IMR-90 (cell line): ENCODE measurements around the gene STX8. TPM values are rescaled to one million over a fixed set of nuclear protein-coding genes. Genes with fewer than 3 reads are reported as not detected.

Experiments
- ATAC-seq: fragments of 200-7000 bp; cut with Tn5 transposase; 2 replicates; pipeline ENCODE4 v1.9.1; 2020; ENCODE audit warnings: low read depth, mild to moderate bottlenecking, moderate library complexity
- BruUV-seq: library from RNA; stranded (reverse); fragments of 400-500 nt; replicated peaks from 2 replicates; lab custom pipeline; 2021; lab: Mats Ljungman, UMichigan
- CTCF ChIA-PET: fragments of 300-600 bp; formaldehyde crosslinking; extraction: SDS; loops from one replicate; lab custom pipeline; 2021; ENCODE audit warnings: antibody characterized with exemption; lab: Yijun Ruan, JAX
- POLR2A ChIA-PET: fragments of 300-600 bp; sonication (Branson Sonifier 250); formaldehyde crosslinking; loops from one replicate; lab custom pipeline; 2022; ENCODE audit warnings: antibody characterized with exemption; ENCODE audit not compliant: unreplicated experiment; lab: Charles Lee
- DNase-seq: peaks from one replicate; pipeline ENCODE4 v3.0.0; 2013
- H2AFZ ChIP-seq: replicated peaks from 2 replicates; pipeline ENCODE3; 2013; ENCODE audit warnings: low read length, mild to moderate bottlenecking; ENCODE audit not compliant: poor library complexity
- H2AK5ac ChIP-seq: 2 replicates; pipeline ENCODE4 v1.6.1; 2013; ENCODE audit warnings: low read depth, low read length, inconsistent platforms
- H2AK9ac ChIP-seq: replicated peaks from 2 replicates; pipeline ENCODE3; 2013; ENCODE audit warnings: mild to moderate bottlenecking, low read depth, low read length, moderate library complexity; ENCODE audit not compliant: poor library complexity
- H2BK120ac ChIP-seq: 2 replicates; pipeline ENCODE4 v1.6.1; 2013; ENCODE audit warnings: low read depth, low read length, inconsistent platforms
- H2BK15ac ChIP-seq: 3 replicates; pipeline ENCODE4 v1.6.1; 2013; ENCODE audit warnings: low read depth, low read length, inconsistent platforms
- H2BK20ac ChIP-seq: 2 replicates; pipeline ENCODE4 v1.6.1; 2013; ENCODE audit warnings: low read depth, mild to moderate bottlenecking, inconsistent platforms, low read length, moderate library complexity
- H2BK5ac ChIP-seq: 2 replicates; pipeline ENCODE4 v1.6.1; 2013; ENCODE audit warnings: mild to moderate bottlenecking, low read depth, low read length, inconsistent platforms; ENCODE audit not compliant: poor library complexity, severe bottlenecking
- H3K14ac ChIP-seq: replicated peaks from 2 replicates; pipeline ENCODE4 v1.6.1; 2013; ENCODE audit warnings: low read depth, low read length, inconsistent platforms
- H3K18ac ChIP-seq: 2 replicates; pipeline ENCODE4 v1.6.1; 2013; ENCODE audit warnings: low read depth, low read length, control low read depth
- H3K23ac ChIP-seq: 2 replicates; pipeline ENCODE4 v1.6.1; 2013; ENCODE audit warnings: low read depth, low read length, inconsistent platforms
- H3K27ac ChIP-seq: 2 replicates; pipeline ENCODE4 v1.5.1; 2013; ENCODE audit warnings: mild to moderate bottlenecking, control low read depth, low read length; ENCODE audit not compliant: insufficient read depth
- H3K27me3 ChIP-seq: 2 replicates; pipeline ENCODE4 v1.6.1; 2013; ENCODE audit warnings: low read length; ENCODE audit not compliant: control insufficient read depth, insufficient read depth
- H3K36me3 ChIP-seq: 2 replicates; pipeline ENCODE4 v1.6.1; 2013; ENCODE audit warnings: low read length, mixed read lengths; ENCODE audit not compliant: control insufficient read depth, insufficient read depth
- H3K4ac ChIP-seq: 2 replicates; pipeline ENCODE4 v1.6.1; 2013; ENCODE audit warnings: low read depth, low read length, inconsistent platforms
- H3K4me1 ChIP-seq: 2 replicates; pipeline ENCODE4 v1.6.1; 2013; ENCODE audit warnings: low read length, mixed read lengths; ENCODE audit not compliant: control insufficient read depth, insufficient read depth
- H3K4me2 ChIP-seq: 2 replicates; pipeline ENCODE4 v1.6.1; 2013; ENCODE audit warnings: low read depth, mild to moderate bottlenecking, control low read depth, low read length, moderate library complexity
- H3K4me3 ChIP-seq: 2 replicates; pipeline ENCODE4 v1.5.1; 2013; ENCODE audit warnings: low read depth, mild to moderate bottlenecking, control low read depth, low read length, moderate library complexity; ENCODE audit not compliant: insufficient read depth
- H3K56ac ChIP-seq: 2 replicates; pipeline ENCODE4 v1.6.1; 2013; ENCODE audit warnings: low read length, inconsistent platforms; ENCODE audit not compliant: insufficient read depth; ENCODE audit errors: extremely low read depth
- H3K79me1 ChIP-seq, 2 experiments: 2 replicates each; pipeline ENCODE4 v1.6.1; 2013; ENCODE audit warnings: low read length in 2 of 2, inconsistent platforms in 1 of 2, low read depth in 1 of 2
- H3K9ac ChIP-seq: 2 replicates; pipeline ENCODE4 v1.6.1; 2013; ENCODE audit warnings: low read depth, low read length, control low read depth
- H3K9me1 ChIP-seq: 2 replicates; pipeline ENCODE4 v1.6.1; 2013; ENCODE audit warnings: low read length, inconsistent platforms; ENCODE audit not compliant: insufficient read depth
- H3K9me3 ChIP-seq: 2 replicates; pipeline ENCODE4 v1.6.1; 2013; ENCODE audit warnings: low read length; ENCODE audit not compliant: control insufficient read depth, insufficient read depth
- H4K20me1 ChIP-seq: 2 replicates; pipeline ENCODE4 v1.6.1; 2013; ENCODE audit warnings: low read length, inconsistent platforms; ENCODE audit not compliant: insufficient read depth
- H4K5ac ChIP-seq: 2 replicates; pipeline ENCODE4 v1.6.1; 2013; ENCODE audit warnings: mild to moderate bottlenecking, low read depth, low read length, control low read depth
- H4K8ac ChIP-seq, 2 experiments: 2 replicates each; pipeline ENCODE4 v1.6.1; 2013; ENCODE audit warnings: low read depth in 2 of 2, low read length in 2 of 2, control low read depth in 1 of 2, inconsistent platforms in 1 of 2
- H4K91ac ChIP-seq: 2 replicates; pipeline ENCODE4 v1.6.1; 2013; ENCODE audit warnings: low read depth, low read length, inconsistent platforms; ENCODE audit not compliant: insufficient read depth
- BHLHE40 ChIP-seq: fragments of 150-350 bp; IDR thresholded peaks from 2 replicates; pipeline ENCODE4 v1.6.1; 2016; ENCODE audit warnings: mild to moderate bottlenecking, low read depth, low read length
- CEBPB ChIP-seq: IDR thresholded peaks from 2 replicates; pipeline ENCODE4 v1.6.1; 2012; ENCODE audit warnings: low read depth, low read length, improper control_type of control experiment
- RCOR1 ChIP-seq: IDR thresholded peaks from 2 replicates; pipeline ENCODE4 v1.6.1; 2012; ENCODE audit warnings: mild to moderate bottlenecking, low read length, improper control_type of control experiment; ENCODE audit not compliant: insufficient replicate concordance
- USF2 ChIP-seq: fragments of 150-350 bp; IDR thresholded peaks from 2 replicates; pipeline ENCODE4 v1.6.1; 2017; ENCODE audit warnings: mild to moderate bottlenecking, antibody characterized with exemption, low read length, low read depth
- WGBS, 2 experiments: methylation state at CpG; one replicate each; pipeline versions ENCODE4 v1.1.5 to v1.1.7; 2013; ENCODE audit warnings: missing lambda C conversion rate in 2 of 2; ENCODE audit not compliant: insufficient read length in 1 of 2; ENCODE audit errors: extremely low coverage in 2 of 2; 5-methylcytosine and 5-hydroxymethylcytosine counted together
- dilution Hi-C: fragments of 300-500 bp; cut with HindIII; formaldehyde crosslinking; loops from one replicate; pipeline ENCODE4 v1.14.3; 2018; ENCODE audit warnings: low sequenced_read_pairs; ENCODE audit not compliant: unreplicated experiment
- in situ Hi-C: fragments of 300-500 bp; cut with MboI; formaldehyde crosslinking; loops from 3 replicates; pipeline ENCODE4 v1.14.3; 2019; ENCODE audit warnings: low sequenced_read_pairs, inconsistent platforms, mixed read lengths
- intact Hi-C: fragments of 100-400 bp; cut with micrococcal nuclease; formaldehyde crosslinking; loops from 2 replicates; pipeline ENCODE4 v1.10.0; 2022
- polyA plus RNA-seq, 3 experiments: library from polyadenylated mRNA; depleted of rRNA; stranded (reverse); fragments of >200 nt; gene quantifications; 2 replicates each; pipeline ENCODE4 v1.2.3, GENCODE V29; 2012; ENCODE audit warnings: low replicate concordance in 1 of 3
- total RNA-seq: library from RNA; depleted of rRNA; stranded (reverse); fragments of >200 nt; gene quantifications from 2 replicates; pipeline ENCODE4 v1.2.3, GENCODE V29; 2012

Gene STX8
- total and polyA plus RNA-seq, 2 of the 4 experiments (the other 2 are of a cell fraction): 26.5 to 47.0 TPM

DNA sequence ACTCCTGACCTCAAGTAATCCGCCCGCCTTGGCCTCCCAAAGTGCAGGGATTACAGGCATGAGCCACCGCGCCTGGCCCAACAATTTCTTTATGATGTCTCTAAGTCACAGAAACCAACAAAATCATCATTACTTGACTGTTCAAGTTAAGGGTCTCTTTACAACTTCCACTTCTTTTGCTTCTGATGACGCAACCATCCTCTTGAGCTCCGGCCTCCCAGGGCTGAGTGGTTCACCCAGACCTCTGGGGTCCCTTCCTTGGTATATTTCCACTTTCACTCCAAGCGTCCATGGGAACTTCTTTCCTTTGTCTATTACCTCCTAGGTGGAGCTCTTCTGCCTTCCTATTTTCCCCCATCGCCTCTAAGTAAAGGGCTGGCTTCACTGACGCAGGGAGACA lies 300.6 kb downstream of the STX8 start:
- in situ Hi-C loops (no loop called here), dilution Hi-C loops (no loop called here), intact Hi-C loops (loop anchor here (10.0 kb wide), 2 partner anchors 60 to 90 kb away; no protein-coding TSS in a partner anchor)
- no peak overlapping the region for H2BK5ac ChIP-seq
- no peaks in the 10 kb centered on the region for H4K20me1 ChIP-seq
- POLR2A ChIA-PET: no interaction called here
- no peak overlapping the region for H2BK120ac ChIP-seq
- no peak overlapping the region for H3K56ac ChIP-seq
- no peak overlapping the region for H3K23ac ChIP-seq
- H3K9ac ChIP-seq: no peak overlapping the region
- H3K9me3 ChIP-seq: no peaks in the 10 kb centered on the region
- H3K4ac ChIP-seq: no peak overlapping the region
- no peak overlapping the region for H2AFZ ChIP-seq
- H3K18ac ChIP-seq: no peak overlapping the region
- no peak overlapping the region for H2BK15ac ChIP-seq
- 90% methylated on average over 2 of the region's 9 CpGs; no CpG with 5 or more reads in 1 of the 2 experiments for WGBS, 2 experiments
- no peaks in the 10 kb centered on the region for H3K27me3 ChIP-seq
- H3K36me3 ChIP-seq: no peaks in the 10 kb centered on the region
- H3K4me3 ChIP-seq: no peak overlapping the region
- H4K91ac ChIP-seq: no peak overlapping the region
- peak overlapping the region; percentile 50 for H2AK9ac ChIP-seq
- H3K14ac ChIP-seq: no peak overlapping the region
- H2BK20ac ChIP-seq: no peak overlapping the region
- ATAC-seq (no peak), DNase-seq (no peak)
- peaks cover 2% of the 10 kb centered on the region; the same call in 1 of the 2 replicates for H3K4me1 ChIP-seq
- CTCF ChIA-PET: no interaction called here
- no peak overlapping the region for H4K8ac ChIP-seq
- H3K79me1 ChIP-seq: no peaks in the 10 kb centered on the region
- no peak overlapping the region for H3K27ac ChIP-seq
- H3K9me1 ChIP-seq: no peaks in the 10 kb centered on the region
- H2AK5ac ChIP-seq: no peak overlapping the region
- TF ChIP-seq RCOR1: no peak
- TF ChIP-seq BHLHE40: no peak
- no peak for TF ChIP-seq USF2
- peak; percentile 16; the same call in 1 of the 2 replicates for TF ChIP-seq CEBPB
- BruUV-seq: no TSS peak
- no peak overlapping the region for H3K4me2 ChIP-seq
- H4K5ac ChIP-seq: no peak overlapping the region
